H9 (cell line): ENCODE measurements around the gene CCND3. TPM values are rescaled to one million over a fixed set of nuclear protein-coding genes. Genes with fewer than 3 reads are reported as not detected.

Experiments
- DNase-seq: peaks from one replicate; pipeline ENCODE4 v3.0.0-alpha.2; 2017
- H2AFZ ChIP-seq: one replicate; pipeline ENCODE4 v1.6.1; 2013; ENCODE audit warnings: mild to moderate bottlenecking, low read length, control low read depth, moderate library complexity
- H2AK5ac ChIP-seq: 2 replicates; pipeline ENCODE4 v1.6.1; 2013; ENCODE audit warnings: low read length, control low read depth, mixed read lengths; ENCODE audit not compliant: insufficient read length
- H2BK120ac ChIP-seq: one replicate; pipeline ENCODE4 v1.6.1; 2013; ENCODE audit warnings: low read depth, mild to moderate bottlenecking, low read length, control low read depth, inconsistent platforms; ENCODE audit not compliant: poor library complexity, severe bottlenecking
- H2BK12ac ChIP-seq: 2 replicates; pipeline ENCODE4 v1.6.1; 2013; ENCODE audit warnings: low read length, control low read depth, mixed read lengths, low read depth; ENCODE audit not compliant: insufficient read length
- H2BK15ac ChIP-seq: 2 replicates; pipeline ENCODE4 v1.6.1; 2013; ENCODE audit warnings: low read depth, low read length, control low read depth
- H2BK20ac ChIP-seq: one replicate; pipeline ENCODE4 v1.6.1; 2013; ENCODE audit warnings: low read depth, mild to moderate bottlenecking, low read length, control low read depth, inconsistent platforms; ENCODE audit not compliant: poor library complexity, severe bottlenecking
- H2BK5ac ChIP-seq: 2 replicates; pipeline ENCODE4 v1.6.1; 2013; ENCODE audit warnings: low read length, control low read depth, mixed read lengths; ENCODE audit not compliant: insufficient read length
- H3K14ac ChIP-seq: 2 replicates; pipeline ENCODE4 v1.6.1; 2013; ENCODE audit warnings: low read length, control low read depth; ENCODE audit not compliant: insufficient read depth
- H3K18ac ChIP-seq: 2 replicates; pipeline ENCODE4 v1.6.1; 2013; ENCODE audit warnings: low read depth, mild to moderate bottlenecking, mixed read lengths, low read length, control low read depth; ENCODE audit not compliant: insufficient read length
- H3K23ac ChIP-seq: 2 replicates; pipeline ENCODE4 v1.6.1; 2013; ENCODE audit warnings: low read length, control low read depth, mixed read lengths, low read depth; ENCODE audit not compliant: insufficient read length
- H3K23me2 ChIP-seq: 2 replicates; pipeline ENCODE4 v1.6.1; 2013; ENCODE audit warnings: low read depth, mild to moderate bottlenecking, mixed read lengths, low read length, control low read depth; ENCODE audit not compliant: insufficient read length, poor library complexity, severe bottlenecking
- H3K27ac ChIP-seq: 2 replicates; pipeline ENCODE4 v1.5.1; 2013; ENCODE audit warnings: low read length, control low read depth, mixed read lengths, low read depth; ENCODE audit not compliant: insufficient read length
- H3K27me3 ChIP-seq: 2 replicates; pipeline ENCODE4 v1.6.1; 2013; ENCODE audit warnings: low read length, control low read depth, inconsistent platforms; ENCODE audit not compliant: insufficient read depth
- H3K4ac ChIP-seq: 2 replicates; pipeline ENCODE4 v1.6.1; 2013; ENCODE audit warnings: low read depth, mild to moderate bottlenecking, control low read depth, inconsistent platforms, low read length, moderate library complexity
- H3K4me1 ChIP-seq: 2 replicates; pipeline ENCODE4 v1.6.1; 2013; ENCODE audit warnings: low read length, control low read depth, inconsistent platforms; ENCODE audit not compliant: insufficient read depth
- H3K4me2 ChIP-seq: 2 replicates; pipeline ENCODE4 v1.6.1; 2013; ENCODE audit warnings: low read length, control low read depth, mixed read lengths; ENCODE audit not compliant: insufficient read length, insufficient read depth
- H3K56ac ChIP-seq: 2 replicates; pipeline ENCODE4 v1.6.1; 2013; ENCODE audit warnings: low read depth, mild to moderate bottlenecking, mixed read lengths, low read length, control low read depth; ENCODE audit not compliant: insufficient read length
- H3K79me1 ChIP-seq: 2 replicates; pipeline ENCODE4 v1.6.1; 2013; ENCODE audit warnings: low read depth, mild to moderate bottlenecking, moderate library complexity, low read length, control low read depth, inconsistent platforms; ENCODE audit not compliant: insufficient read depth, poor library complexity, severe bottlenecking
- H3K79me2 ChIP-seq: 2 replicates; pipeline ENCODE4 v1.6.1; 2013; ENCODE audit warnings: low read length, control low read depth, inconsistent platforms; ENCODE audit not compliant: insufficient read depth
- H3K9ac ChIP-seq: 2 replicates; pipeline ENCODE4 v1.6.1; 2013; ENCODE audit warnings: low read length, control low read depth, mixed read lengths; ENCODE audit not compliant: insufficient read length; ENCODE audit errors: extremely low read depth
- H3K9me3 ChIP-seq: one replicate; pipeline ENCODE4 v1.6.1; 2013; ENCODE audit warnings: low read depth, low read length, inconsistent platforms; ENCODE audit not compliant: control insufficient read depth
- H3T11ph ChIP-seq: one replicate; pipeline ENCODE4 v1.6.1; 2013; ENCODE audit warnings: mild to moderate bottlenecking, low read length, control low read depth, inconsistent platforms
- H4K20me1 ChIP-seq: one replicate; pipeline ENCODE4 v1.6.1; 2013; ENCODE audit not compliant: control insufficient read depth, insufficient read length, insufficient read depth
- H4K5ac ChIP-seq: 2 replicates; pipeline ENCODE4 v1.6.1; 2013; ENCODE audit warnings: low read depth, mild to moderate bottlenecking, mixed read lengths, low read length, control low read depth; ENCODE audit not compliant: insufficient read length
- H4K8ac ChIP-seq: replicated peaks from 2 replicates; pipeline ENCODE4 v1.6.1; 2013; ENCODE audit warnings: low read length, control low read depth, mixed read lengths, low read depth; ENCODE audit not compliant: insufficient read length
- H4K91ac ChIP-seq: 2 replicates; pipeline ENCODE4 v1.6.1; 2013; ENCODE audit warnings: low read depth, mild to moderate bottlenecking, moderate library complexity, mixed read lengths, low read length, control low read depth; ENCODE audit not compliant: insufficient read length
- H3K27ac Mint-ChIP-seq, 3 experiments: 2 replicates in 2 of 3; 3 replicates in 1 of 3; pipeline ENCODE4 v1.8.0; 2020 to 2021; ENCODE audit warnings: mixed read lengths in 3 of 3, mild to moderate bottlenecking in 1 of 3, moderate library complexity in 1 of 3
- H3K27me3 Mint-ChIP-seq: 2 replicates; pipeline ENCODE4 v1.8.0; 2021; ENCODE audit warnings: low read depth, mild to moderate bottlenecking, moderate library complexity, mixed read lengths
- H3K36me3 Mint-ChIP-seq, 3 experiments: 2 replicates in 2 of 3; 3 replicates in 1 of 3; pipeline ENCODE4 v1.8.0; 2020 to 2021; ENCODE audit warnings: low read depth in 3 of 3, mixed read lengths in 3 of 3; ENCODE audit not compliant: insufficient read depth in 1 of 3
- H3K4me1 Mint-ChIP-seq, 2 experiments: 2 replicates each; pipeline ENCODE4 v1.8.0; 2020; ENCODE audit warnings: mixed read lengths in 2 of 2
- H3K4me3 Mint-ChIP-seq, 2 experiments: 2 replicates in 1 of 2; 3 replicates in 1 of 2; pipeline ENCODE4 v1.8.0; 2020 to 2021; ENCODE audit warnings: mild to moderate bottlenecking in 2 of 2, mixed read lengths in 2 of 2, moderate library complexity in 1 of 2
- H3K9me3 Mint-ChIP-seq, 2 experiments: 2 replicates in 1 of 2; 3 replicates in 1 of 2; pipeline ENCODE4 v1.8.0; 2020; ENCODE audit warnings: mild to moderate bottlenecking in 2 of 2, mixed read lengths in 2 of 2, moderate library complexity in 1 of 2
- WGBS: extraction: QIAGEN DNeasy Blood & Tissue Kit; methylation state at CpG from one replicate; pipeline ENCODE4 v1.1.7; 2013; ENCODE audit warnings: missing lambda C conversion rate, low lambda C conversion rate, mixed read lengths; ENCODE audit not compliant: insufficient read length; ENCODE audit errors: extremely low coverage; 5-methylcytosine and 5-hydroxymethylcytosine counted together
- total RNA-seq: library from RNA; stranded (reverse); gene quantifications from 2 replicates; pipeline ENCODE4 v1.2.1, GENCODE V29; 2021
- TF ChIP-seq, protein P1 (sequence below): fragments of 200-600 bp; sonication (generic); conservative IDR thresholded peaks from 3 replicates; pipeline ENCODE4 v1.8.0; 2021; ENCODE audit warnings: antibody characterized with exemption, mild to moderate bottlenecking

CCND3 gene
- total RNA-seq, 1 experiment from 2014 or later = 24.2 TPM

DNA sequence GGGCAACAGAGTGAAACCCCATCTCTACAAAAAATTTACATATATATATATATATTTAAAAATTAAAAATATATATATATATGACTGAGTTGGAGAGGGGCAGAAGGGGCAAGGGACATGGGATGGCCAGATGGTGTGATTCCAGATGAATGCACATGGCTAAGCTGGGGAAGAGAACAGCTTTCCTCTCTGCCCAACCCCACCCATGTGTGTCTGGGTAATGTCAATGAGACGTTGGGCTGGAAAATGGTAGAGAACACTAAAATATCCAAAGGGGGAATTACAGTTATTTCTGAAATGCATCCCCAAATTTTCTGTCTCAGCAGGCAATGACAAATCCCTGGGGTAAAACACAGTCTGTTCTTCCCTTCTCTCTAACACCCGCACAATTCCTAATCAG, 31.2 kb upstream of the CCND3 start:
- no peaks in the 10 kb centered on the region for H3K27me3 ChIP-seq
- H2BK12ac ChIP-seq = no peak overlapping the region
- no peak overlapping the region for H3K9ac ChIP-seq
- H3K4ac ChIP-seq = no peak overlapping the region
- TF ChIP-seq, protein P1, sequence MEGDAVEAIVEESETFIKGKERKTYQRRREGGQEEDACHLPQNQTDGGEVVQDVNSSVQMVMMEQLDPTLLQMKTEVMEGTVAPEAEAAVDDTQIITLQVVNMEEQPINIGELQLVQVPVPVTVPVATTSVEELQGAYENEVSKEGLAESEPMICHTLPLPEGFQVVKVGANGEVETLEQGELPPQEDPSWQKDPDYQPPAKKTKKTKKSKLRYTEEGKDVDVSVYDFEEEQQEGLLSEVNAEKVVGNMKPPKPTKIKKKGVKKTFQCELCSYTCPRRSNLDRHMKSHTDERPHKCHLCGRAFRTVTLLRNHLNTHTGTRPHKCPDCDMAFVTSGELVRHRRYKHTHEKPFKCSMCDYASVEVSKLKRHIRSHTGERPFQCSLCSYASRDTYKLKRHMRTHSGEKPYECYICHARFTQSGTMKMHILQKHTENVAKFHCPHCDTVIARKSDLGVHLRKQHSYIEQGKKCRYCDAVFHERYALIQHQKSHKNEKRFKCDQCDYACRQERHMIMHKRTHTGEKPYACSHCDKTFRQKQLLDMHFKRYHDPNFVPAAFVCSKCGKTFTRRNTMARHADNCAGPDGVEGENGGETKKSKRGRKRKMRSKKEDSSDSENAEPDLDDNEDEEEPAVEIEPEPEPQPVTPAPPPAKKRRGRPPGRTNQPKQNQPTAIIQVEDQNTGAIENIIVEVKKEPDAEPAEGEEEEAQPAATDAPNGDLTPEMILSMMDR = no peak
- Mint-ChIP-seq H3K36me3 (no peaks in the 10 kb centered on the region), H3K4me3 (no peak overlapping the region), H3K27me3 (no peaks in the 10 kb centered on the region), H3K4me1 (peaks cover 7% of the 10 kb centered on the region in 2 experiments), H3K27ac (no peak overlapping the region; a peak in 1 of 7 replicates), H3K9me3 (no peaks in the 10 kb centered on the region)
- no CpG with 5 or more reads among the region's 2 CpGs for WGBS
- no peak overlapping the region for H4K91ac ChIP-seq
- no peak overlapping the region for H4K5ac ChIP-seq
- H2BK5ac ChIP-seq = no peak overlapping the region
- H3K14ac ChIP-seq = no peak overlapping the region
- H3K9me3 ChIP-seq = no peaks in the 10 kb centered on the region
- no peaks in the 10 kb centered on the region for H4K20me1 ChIP-seq
- no peak overlapping the region for H3K18ac ChIP-seq
- no peak overlapping the region for H2AK5ac ChIP-seq
- no peak overlapping the region for H3K23ac ChIP-seq
- H3K56ac ChIP-seq = no peak overlapping the region
- no peaks in the 10 kb centered on the region for H3K4me1 ChIP-seq
- DNase-seq = no peak
- H3K79me2 ChIP-seq = no peaks in the 10 kb centered on the region
- H3K4me2 ChIP-seq = no peak overlapping the region
- no peak overlapping the region for H3T11ph ChIP-seq
- H2AFZ ChIP-seq = no peak overlapping the region
- H2BK120ac ChIP-seq = no peak overlapping the region
- no peaks in the 10 kb centered on the region for H3K79me1 ChIP-seq
- H3K23me2 ChIP-seq = no peaks in the 10 kb centered on the region
- no peak overlapping the region for H3K27ac ChIP-seq
- H2BK15ac ChIP-seq = no peak overlapping the region
- H4K8ac ChIP-seq = no peak overlapping the region
- H2BK20ac ChIP-seq = no peak overlapping the region
